WTC11 (cell line): ENCODE results near the gene PRKACG. TPM values are rescaled to one million over a fixed set of nuclear protein-coding genes. Genes with fewer than 3 reads are reported as not detected.

ENCODE experiments used
- ATAC-seq: fragments of 200-7000 bp; cut with Tn5 transposase; 2 replicates; pipeline ENCODE4 v1.10.0; 2021; ENCODE audit warnings: mild to moderate bottlenecking, moderate library complexity
- CTCF ChIA-PET: fragments of 300-600 bp; sonication (Branson Sonifier 250); formaldehyde crosslinking; loops from one replicate; lab custom pipeline; 2021; ENCODE audit warnings: antibody characterized with exemption; lab: Charles Lee
- POLR2A ChIA-PET: fragments of 350-600 bp; sonication (Branson Sonifier 250); formaldehyde crosslinking; loops from one replicate; lab custom pipeline; 2021; ENCODE audit warnings: antibody characterized with exemption; lab: Charles Lee
- DNase-seq: peaks from one replicate; pipeline ENCODE4 v3.0.0; 2021; ENCODE audit warnings: low spot score
- H3K27ac Mint-ChIP-seq: 2 replicates; pipeline ENCODE4 v1.8.0; 2021; ENCODE audit warnings: mixed read lengths
- H3K27me3 Mint-ChIP-seq: 2 replicates; pipeline ENCODE4 v1.8.0; 2021; ENCODE audit warnings: low read depth, mild to moderate bottlenecking, moderate library complexity, mixed read lengths
- H3K36me3 Mint-ChIP-seq: 2 replicates; pipeline ENCODE4 v1.8.0; 2021; ENCODE audit warnings: mixed read lengths
- H3K4me1 Mint-ChIP-seq: 2 replicates; pipeline ENCODE4 v1.8.0; 2022; ENCODE audit warnings: mixed read lengths
- H3K4me3 Mint-ChIP-seq: 2 replicates; pipeline ENCODE4 v1.8.0; 2021; ENCODE audit warnings: mild to moderate bottlenecking, moderate library complexity, mixed read lengths
- H3K9me3 Mint-ChIP-seq: 2 replicates; pipeline ENCODE4 v1.8.0; 2021; ENCODE audit warnings: mixed read lengths
- AFF4 ChIP-seq: sonication (generic); formaldehyde crosslinking; IDR thresholded peaks from 2 replicates; pipeline ENCODE4 v1.8.1; 2023; ENCODE audit warnings: mild to moderate bottlenecking, missing genetic modification reagents, borderline replicate concordance
- CTCF ChIP-seq: fragments of 200-600 bp; IDR thresholded peaks from 2 replicates; pipeline ENCODE4 v1.8.0; 2022; ENCODE audit warnings: antibody characterized with exemption
- ELF4 ChIP-seq: sonication (generic); formaldehyde crosslinking; IDR thresholded peaks from 2 replicates; pipeline ENCODE4 v1.8.1; 2022; ENCODE audit warnings: low read depth, mild to moderate bottlenecking, moderate library complexity, missing genetic modification reagents
- ERG ChIP-seq: fragments of 250-450 bp; sonication (Bioruptor Pico); IDR thresholded peaks from 2 replicates; pipeline ENCODE4 v1.8.0; 2021; ENCODE audit warnings: mild to moderate bottlenecking
- GRHL2 ChIP-seq: fragments of 250-450 bp; sonication (Bioruptor Pico); IDR thresholded peaks from 2 replicates; pipeline ENCODE4 v1.8.0; 2022; ENCODE audit warnings: mild to moderate bottlenecking, moderate library complexity; ENCODE audit not compliant: insufficient replicate concordance, severe bottlenecking
- GTF2I ChIP-seq: fragments of 250-450 bp; sonication (Bioruptor Pico); conservative IDR thresholded peaks from 2 replicates; pipeline ENCODE4 v1.4.0; 2021; ENCODE audit warnings: mild to moderate bottlenecking
- HMGXB4 ChIP-seq: sonication (generic); formaldehyde crosslinking; IDR thresholded peaks from 2 replicates; pipeline ENCODE4 v1.8.1; 2023; ENCODE audit warnings: mild to moderate bottlenecking, moderate library complexity, missing genetic modification reagents
- IRF2 ChIP-seq: sonication (generic); formaldehyde crosslinking; IDR thresholded peaks from 2 replicates; pipeline ENCODE4 v1.8.0; 2022; ENCODE audit warnings: low read depth, missing genetic modification reagents, borderline replicate concordance
- NR1H2 ChIP-seq: sonication (generic); formaldehyde crosslinking; IDR thresholded peaks from 2 replicates; pipeline ENCODE4 v1.9.0; 2021; ENCODE audit warnings: mild to moderate bottlenecking, moderate library complexity, missing genetic modification reagents
- NR2C2 ChIP-seq: sonication (generic); formaldehyde crosslinking; IDR thresholded peaks from 2 replicates; pipeline ENCODE4 v1.8.0; 2022; ENCODE audit warnings: mild to moderate bottlenecking, missing genetic modification reagents
- PREB ChIP-seq: sonication (generic); formaldehyde crosslinking; IDR thresholded peaks from 2 replicates; pipeline ENCODE4 v1.8.1; 2022; ENCODE audit warnings: mild to moderate bottlenecking, missing genetic modification reagents, moderate library complexity, borderline replicate concordance
- TEAD1 ChIP-seq: sonication (generic); formaldehyde crosslinking; IDR thresholded peaks from 2 replicates; pipeline ENCODE4 v1.8.0; 2022; ENCODE audit warnings: mild to moderate bottlenecking, missing genetic modification reagents
- TEAD4 ChIP-seq: sonication (generic); formaldehyde crosslinking; IDR thresholded peaks from 2 replicates; pipeline ENCODE4 v1.8.0; 2022; ENCODE audit warnings: mild to moderate bottlenecking, missing genetic modification reagents
- ZBTB21 ChIP-seq: sonication (generic); formaldehyde crosslinking; IDR thresholded peaks from 2 replicates; pipeline ENCODE4 v1.8.1; 2023; ENCODE audit warnings: mild to moderate bottlenecking, missing genetic modification reagents, borderline replicate concordance
- ZNF121 ChIP-seq: sonication (generic); formaldehyde crosslinking; IDR thresholded peaks from 2 replicates; pipeline ENCODE4 v1.8.0; 2023; ENCODE audit warnings: missing genetic modification reagents
- ZNF416 ChIP-seq: fragments of 250-450 bp; sonication (Bioruptor Pico); IDR thresholded peaks from 2 replicates; pipeline ENCODE4 v1.9.0; 2021; ENCODE audit warnings: mild to moderate bottlenecking, inconsistent platforms
- total RNA-seq: library from RNA; stranded (reverse); gene quantifications from 3 replicates; pipeline ENCODE4 v1.2.3, GENCODE V29; 2021
- TF ChIP-seq, protein P1 (sequence below): fragments of 250-450 bp; sonication (Bioruptor Pico); IDR thresholded peaks from 2 replicates; pipeline ENCODE4 v1.9.0; 2021; ENCODE audit warnings: mild to moderate bottlenecking, borderline replicate concordance

The PRKACG gene
- total RNA-seq, 1 experiment from 2014 or later, result not detected

GRCh38 chr9:69028754-69029153 lies 14.8 kb upstream of the PRKACG start (continued):
- TF ChIP-seq NR1H2, result no peak
- TF ChIP-seq HMGXB4 (CRISPR knock-in tag), result no peak
- TF ChIP-seq ZNF416, result no peak
- TF ChIP-seq ELF4, result no peak
- no peak for TF ChIP-seq AFF4 (CRISPR knock-in tag)

GRCh38 chr9:69027355-69028097 lies 13.6 kb upstream of the PRKACG start:
- peaks cover 7% of the 10 kb centered on the region for H3K36me3 Mint-ChIP-seq
- CTCF ChIA-PET, result no interaction called here
- POLR2A ChIA-PET, result no interaction called here
- H3K27me3 Mint-ChIP-seq, result no peaks in the 10 kb centered on the region
- peaks cover 11% of the 10 kb centered on the region for H3K9me3 Mint-ChIP-seq
- DNase-seq (peak; percentile 31), ATAC-seq (peak; percentile 83)
- TF ChIP-seq ZNF121, result peak; percentile 52; the same call in 1 of the 2 replicates
- TF ChIP-seq CTCF, result peak; percentile 51
- 0 out of 2 replicates have a peak, but pooled peaks have one; percentile 22 for TF ChIP-seq TEAD1 (CRISPR knock-in tag)
- no peak for TF ChIP-seq NR2C2 (CRISPR knock-in tag)
- H3K27ac Mint-ChIP-seq, result no peak overlapping the region
- H3K4me3 Mint-ChIP-seq, result no peak overlapping the region
- H3K4me1 Mint-ChIP-seq, result peaks cover 14% of the 10 kb centered on the region

GRCh38 chr9:69023650-69024049 lies 9.7 kb upstream of the PRKACG start:
- ChIA-PET CTCF (interaction anchor here (0.8 to 1.3 kb wide), 5 partner anchors 12 to 456 kb away, joined by 3 to 6 read pairs (median 4); partner anchors contain the start of gene FXN), POLR2A (no interaction called here)
- Mint-ChIP-seq H3K36me3 (no peaks in the 10 kb centered on the region), H3K27ac (peak overlapping the region; percentile 21; the same call in 1 of the 2 replicates), H3K4me3 (no peak overlapping the region), H3K9me3 (no peaks in the 10 kb centered on the region), H3K4me1 (peaks cover 23% of the 10 kb centered on the region), H3K27me3 (no peaks in the 10 kb centered on the region)
- ATAC-seq (peak; percentile 83), DNase-seq (no peak)
- TF ChIP-seq PREB (CRISPR knock-in tag) (no peak), GRHL2 (no peak), IRF2 (CRISPR knock-in tag) (no peak), GTF2I (CRISPR knock-in tag) (no peak), ERG (no peak), TEAD4 (CRISPR knock-in tag) (no peak), ZBTB21 (CRISPR knock-in tag) (no peak)
- TF ChIP-seq, protein P1, sequence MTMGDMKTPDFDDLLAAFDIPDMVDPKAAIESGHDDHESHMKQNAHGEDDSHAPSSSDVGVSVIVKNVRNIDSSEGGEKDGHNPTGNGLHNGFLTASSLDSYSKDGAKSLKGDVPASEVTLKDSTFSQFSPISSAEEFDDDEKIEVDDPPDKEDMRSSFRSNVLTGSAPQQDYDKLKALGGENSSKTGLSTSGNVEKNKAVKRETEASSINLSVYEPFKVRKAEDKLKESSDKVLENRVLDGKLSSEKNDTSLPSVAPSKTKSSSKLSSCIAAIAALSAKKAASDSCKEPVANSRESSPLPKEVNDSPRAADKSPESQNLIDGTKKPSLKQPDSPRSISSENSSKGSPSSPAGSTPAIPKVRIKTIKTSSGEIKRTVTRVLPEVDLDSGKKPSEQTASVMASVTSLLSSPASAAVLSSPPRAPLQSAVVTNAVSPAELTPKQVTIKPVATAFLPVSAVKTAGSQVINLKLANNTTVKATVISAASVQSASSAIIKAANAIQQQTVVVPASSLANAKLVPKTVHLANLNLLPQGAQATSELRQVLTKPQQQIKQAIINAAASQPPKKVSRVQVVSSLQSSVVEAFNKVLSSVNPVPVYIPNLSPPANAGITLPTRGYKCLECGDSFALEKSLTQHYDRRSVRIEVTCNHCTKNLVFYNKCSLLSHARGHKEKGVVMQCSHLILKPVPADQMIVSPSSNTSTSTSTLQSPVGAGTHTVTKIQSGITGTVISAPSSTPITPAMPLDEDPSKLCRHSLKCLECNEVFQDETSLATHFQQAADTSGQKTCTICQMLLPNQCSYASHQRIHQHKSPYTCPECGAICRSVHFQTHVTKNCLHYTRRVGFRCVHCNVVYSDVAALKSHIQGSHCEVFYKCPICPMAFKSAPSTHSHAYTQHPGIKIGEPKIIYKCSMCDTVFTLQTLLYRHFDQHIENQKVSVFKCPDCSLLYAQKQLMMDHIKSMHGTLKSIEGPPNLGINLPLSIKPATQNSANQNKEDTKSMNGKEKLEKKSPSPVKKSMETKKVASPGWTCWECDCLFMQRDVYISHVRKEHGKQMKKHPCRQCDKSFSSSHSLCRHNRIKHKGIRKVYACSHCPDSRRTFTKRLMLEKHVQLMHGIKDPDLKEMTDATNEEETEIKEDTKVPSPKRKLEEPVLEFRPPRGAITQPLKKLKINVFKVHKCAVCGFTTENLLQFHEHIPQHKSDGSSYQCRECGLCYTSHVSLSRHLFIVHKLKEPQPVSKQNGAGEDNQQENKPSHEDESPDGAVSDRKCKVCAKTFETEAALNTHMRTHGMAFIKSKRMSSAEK (CRISPR knock-in tag), result no peak
